ENCODE results near the gene SPAG9.

The SPAG9 gene

GRCh38 chr17:50939795-50940684, 180.6 kb downstream of the SPAG9 start:
- H3K4me3 ChIP-seq (ENCODE audit: low read depth, low read length), result no peak overlapping the region
- DNase-seq (ENCODE audit: low read depth), result no peak
- no peak for TF ChIP-seq CTCF (IDR thresholded peaks at IDR 0.05; ENCODE audit: low read depth, low read length, missing control alignments)

- no peak for DNase-seq (ENCODE audit: low read depth)
- H3K4me3 ChIP-seq (ENCODE audit: low read depth, low read length), result no peak overlapping the region
These were observed 181.2 kb downstream of the SPAG9 start for GRCh38 chr17:50939542-50939794.

GRCh38 chr17:50938821-50939541, 181.7 kb downstream of the SPAG9 start:
- TF ChIP-seq CTCF (IDR thresholded peaks at IDR 0.05; ENCODE audit: low read depth, low read length, missing control alignments), result no peak
- H3K4me3 ChIP-seq (ENCODE audit: low read depth, low read length), result no peak overlapping the region
- DNase-seq (ENCODE audit: low read depth), result no peak

More at GRCh38 chr17:50939542-50939794, 181.2 kb downstream of the SPAG9 start:
- TF ChIP-seq CTCF (IDR thresholded peaks at IDR 0.05; ENCODE audit: low read depth, low read length, missing control alignments), result no peak

GRCh38 chr17:50935996-50936266, 184.7 kb downstream of the SPAG9 start:
- H3K4me3 ChIP-seq (ENCODE audit: low read depth, low read length), result no peak overlapping the region
- TF ChIP-seq CTCF (IDR thresholded peaks at IDR 0.05; ENCODE audit: low read depth, low read length, missing control alignments), result no peak
- no peak for DNase-seq (ENCODE audit: low read depth)

GRCh38 chr17:50935221-50935995, 185.3 kb downstream of the SPAG9 start:
- no peak for TF ChIP-seq CTCF (IDR thresholded peaks at IDR 0.05; ENCODE audit: low read depth, low read length, missing control alignments)
- H3K4me3 ChIP-seq (ENCODE audit: low read depth, low read length), result no peak overlapping the region
- no peak for DNase-seq (ENCODE audit: low read depth)

GRCh38 chr17:50934672-50935220, 185.9 kb downstream of the SPAG9 start:
- TF ChIP-seq CTCF (IDR thresholded peaks at IDR 0.05; ENCODE audit: low read depth, low read length, missing control alignments), result no peak
- DNase-seq (ENCODE audit: low read depth), result no peak
- no peak overlapping the region for H3K4me3 ChIP-seq (ENCODE audit: low read depth, low read length)

Measured in GM12864 (cell line).